Gastrocnemius medialis (tissue), 4 donors: ENCODE data around the gene GAMT. TPM values are rescaled to one million over a fixed set of nuclear protein-coding genes. Genes with fewer than 3 reads are reported as not detected.

ENCODE experiments used
- ATAC-seq, 2 donors: fragments of 150-250 bp; one replicate each; pipeline ENCODE4 v1.9.1; 2016
- DNase-seq, 2 donors: peaks; one replicate each; pipeline ENCODE4 v3.0.0-alpha.2; 2019
- H3K27ac ChIP-seq, 4 donors: fragments of 200-600 bp; sonication (generic); 1 replicate in 1 of 4; 2 replicates in 3 of 4; pipeline ENCODE4 v1.5.1; 2016 to 2018; ENCODE audit warnings: mild to moderate bottlenecking in 2 of 4, moderate library complexity in 1 of 4
- H3K27me3 ChIP-seq, 3 donors: fragments of 200-600 bp; sonication (generic) in 2 of 3; 1 replicate in 1 of 3; 2 replicates in 2 of 3; pipeline versions ENCODE4 v1.5.1 to v1.6.0; 2016 to 2019; ENCODE audit warnings: mild to moderate bottlenecking in 1 of 3, moderate library complexity in 1 of 3
- H3K36me3 ChIP-seq, 2 donors: fragments of 200-600 bp; sonication (generic) in 1 of 2; one replicate each; pipeline ENCODE4 v1.5.1; 2017 to 2018
- H3K4me1 ChIP-seq, 2 donors: fragments of 200-600 bp; sonication (generic) in 1 of 2; one replicate each; pipeline ENCODE4 v1.5.1; 2016 to 2017; ENCODE audit warnings: mild to moderate bottlenecking in 2 of 2
- H3K4me3 ChIP-seq, 4 donors: fragments of 200-600 bp; sonication (generic) in 3 of 4; 1 replicate in 1 of 4; 2 replicates in 3 of 4; pipeline ENCODE4 v1.5.1; 2016 to 2019; ENCODE audit warnings: mild to moderate bottlenecking in 2 of 4
- H3K9me3 ChIP-seq, 3 donors: fragments of 200-600 bp; sonication (generic) in 2 of 3; 1 replicate in 1 of 3; 2 replicates in 2 of 3; pipeline ENCODE4 v1.5.1; 2016 to 2019
- POLR2A ChIP-seq, 2 donors: fragments of 450-650 bp; IDR thresholded peaks; one replicate each; pipeline ENCODE4 v1.6.1; 2017; ENCODE audit warnings: antibody characterized with exemption in 2 of 2, mild to moderate bottlenecking in 2 of 2, moderate library complexity in 2 of 2
- in situ Hi-C, 4 donors: fragments of 200-750 bp; cut with MboI; loops; one replicate each; pipeline versions ENCODE4 v1.15.0 to v1.8.0; 2017; ENCODE audit warnings: low sequenced_read_pairs in 4 of 4
- intact Hi-C: fragments of 100-400 bp; cut with DNase I; formaldehyde crosslinking; loops from one replicate; pipeline ENCODE4 v1.15.1; 2023; ENCODE audit warnings: low total_unique reads
- total RNA-seq, 4 donors: library from RNA; depleted of rRNA; stranded (reverse); fragments of >200 nt; gene quantifications; one replicate each; pipeline versions ENCODE4 v1.1.0 to v1.2.3, GENCODE V29; 2016
- TF ChIP-seq, protein P1 (sequence below), 5 experiments: fragments of 450-650 bp in 3 of 5; fragments of 200-600 bp in 2 of 5; sonication (generic) in 2 of 5; IDR thresholded peaks in 4 of 5; conservative IDR thresholded peaks in 1 of 5; 1 replicate in 4 of 5; 2 replicates in 1 of 5; pipeline ENCODE4 v1.5.1; 2016 to 2019; ENCODE audit warnings: antibody characterized with exemption in 5 of 5, mild to moderate bottlenecking in 3 of 5, moderate library complexity in 3 of 5

GAMT gene
- total RNA-seq, 4 donors from 2014 or later = 269 to 421 (median 373) TPM

DNA sequence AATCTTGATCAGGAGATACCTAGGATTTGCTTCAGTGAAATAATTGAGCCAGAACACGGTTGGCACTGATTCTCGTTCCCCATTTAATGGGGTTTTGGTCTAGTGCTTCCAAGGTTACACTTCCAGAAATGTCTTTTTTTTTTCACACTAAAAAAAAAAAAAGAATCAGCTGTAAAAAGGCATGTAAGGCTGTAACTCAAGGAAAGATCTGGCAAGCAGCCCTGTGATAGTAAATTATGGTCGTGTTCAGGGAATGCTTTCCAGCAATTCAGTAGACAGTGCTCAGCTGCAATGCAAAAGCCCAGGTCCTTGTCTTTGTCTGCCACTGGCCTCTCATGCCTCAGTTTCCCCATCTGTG is 44.9 kb downstream of the GAMT start:
- Histone ChIP-seq H3K9me3 (no peaks in the 10 kb centered on the region), H3K4me3 (peak overlapping the region in 1 of 4 donors; percentile 76), H3K36me3 (peaks cover 0 to 37% of the 10 kb centered on the region in 2 donors), H3K4me1 (peaks cover 18 to 27% of the 10 kb centered on the region in 2 donors), H3K27me3 (no peaks in the 10 kb centered on the region), H3K27ac (peak overlapping the region; percentile 82 to 97 (median 90))
- TF ChIP-seq POLR2A (IDR thresholded peaks at IDR 0.05) = no peak
- TF ChIP-seq, protein P1, sequence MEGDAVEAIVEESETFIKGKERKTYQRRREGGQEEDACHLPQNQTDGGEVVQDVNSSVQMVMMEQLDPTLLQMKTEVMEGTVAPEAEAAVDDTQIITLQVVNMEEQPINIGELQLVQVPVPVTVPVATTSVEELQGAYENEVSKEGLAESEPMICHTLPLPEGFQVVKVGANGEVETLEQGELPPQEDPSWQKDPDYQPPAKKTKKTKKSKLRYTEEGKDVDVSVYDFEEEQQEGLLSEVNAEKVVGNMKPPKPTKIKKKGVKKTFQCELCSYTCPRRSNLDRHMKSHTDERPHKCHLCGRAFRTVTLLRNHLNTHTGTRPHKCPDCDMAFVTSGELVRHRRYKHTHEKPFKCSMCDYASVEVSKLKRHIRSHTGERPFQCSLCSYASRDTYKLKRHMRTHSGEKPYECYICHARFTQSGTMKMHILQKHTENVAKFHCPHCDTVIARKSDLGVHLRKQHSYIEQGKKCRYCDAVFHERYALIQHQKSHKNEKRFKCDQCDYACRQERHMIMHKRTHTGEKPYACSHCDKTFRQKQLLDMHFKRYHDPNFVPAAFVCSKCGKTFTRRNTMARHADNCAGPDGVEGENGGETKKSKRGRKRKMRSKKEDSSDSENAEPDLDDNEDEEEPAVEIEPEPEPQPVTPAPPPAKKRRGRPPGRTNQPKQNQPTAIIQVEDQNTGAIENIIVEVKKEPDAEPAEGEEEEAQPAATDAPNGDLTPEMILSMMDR (IDR thresholded peaks at IDR 0.05 in 4 of 5, conservative IDR thresholded peaks at IDR 0.05 in 1 of 5) = no peak
- DNase-seq (no peak), ATAC-seq (no peak)
- intact Hi-C loops = loop anchor here (1.0 kb wide), 1 partner anchor 77 kb away; no protein-coding TSS in a partner anchor
- in situ Hi-C loops = no loop called here

DNA sequence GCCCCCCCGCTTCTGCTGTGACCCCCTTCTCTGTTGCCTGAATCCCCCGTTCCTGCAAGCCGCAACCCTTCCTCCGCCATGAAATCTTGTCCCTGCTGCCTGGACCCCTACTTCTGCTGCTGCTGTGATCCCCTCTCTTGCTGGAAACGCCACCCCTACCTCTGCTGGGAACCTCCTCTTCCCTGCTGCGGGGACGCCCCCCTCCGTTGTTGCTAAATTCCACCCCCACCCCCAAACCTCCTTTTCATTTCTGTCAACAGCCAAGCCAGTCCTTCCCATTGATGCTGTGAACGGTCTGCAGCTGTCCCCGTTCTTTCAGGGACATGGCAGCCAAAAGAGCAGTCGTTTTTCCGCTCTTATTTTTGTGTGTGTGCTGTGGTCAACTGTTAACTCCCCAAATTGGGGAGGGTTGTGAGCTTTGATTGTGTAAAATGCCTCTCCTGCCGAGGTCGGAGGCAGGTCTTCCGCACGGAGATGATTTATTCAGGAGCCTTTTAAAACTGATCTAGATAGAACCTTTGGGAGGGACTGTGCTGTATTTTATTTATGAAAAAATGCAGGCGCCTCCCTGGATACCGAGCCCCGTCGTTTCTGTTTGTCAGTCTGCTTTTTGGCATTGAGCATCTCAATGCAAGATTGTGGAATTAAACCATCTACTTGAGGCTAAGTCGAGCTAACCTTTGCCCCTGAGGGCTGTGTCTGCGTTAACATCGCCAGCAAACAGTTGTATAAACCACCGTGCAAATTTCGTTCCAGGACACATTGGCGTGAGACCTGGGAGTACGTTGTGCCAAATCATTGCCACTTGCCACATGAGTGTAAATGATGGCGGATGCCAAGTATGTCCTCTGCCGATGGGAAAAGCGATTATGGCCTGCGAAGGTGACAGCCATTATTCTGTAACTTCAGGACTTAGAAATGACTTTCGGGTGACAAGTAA is 45.5 kb downstream of the GAMT start:
- TF ChIP-seq POLR2A (IDR thresholded peaks at IDR 0.05) = no peak
- TF ChIP-seq, protein P1 (IDR thresholded peaks at IDR 0.05 in 4 of 5, conservative IDR thresholded peaks at IDR 0.05 in 1 of 5) = no peak
- H3K36me3 ChIP-seq = peaks cover 0 to 37% of the 10 kb centered on the region in 2 donors
- DNase-seq = no peak
- no peaks in the 10 kb centered on the region for H3K27me3 ChIP-seq
- peak overlapping the region; percentile 65 to 80 (median 74) for H3K4me3 ChIP-seq
- peaks cover 15 to 25% of the 10 kb centered on the region in 2 donors for H3K4me1 ChIP-seq
- in situ Hi-C loops (no loop called here), intact Hi-C loops (loop anchor here (1.0 to 2.0 kb wide), 3 partner anchors 77 to 297 kb away; partner anchors contain the start of genes FAM174C and TCF3)
- H3K9me3 ChIP-seq = no peaks in the 10 kb centered on the region
- no peak for ATAC-seq
- peak overlapping the region; percentile 82 to 97 (median 90) for H3K27ac ChIP-seq

DNA sequence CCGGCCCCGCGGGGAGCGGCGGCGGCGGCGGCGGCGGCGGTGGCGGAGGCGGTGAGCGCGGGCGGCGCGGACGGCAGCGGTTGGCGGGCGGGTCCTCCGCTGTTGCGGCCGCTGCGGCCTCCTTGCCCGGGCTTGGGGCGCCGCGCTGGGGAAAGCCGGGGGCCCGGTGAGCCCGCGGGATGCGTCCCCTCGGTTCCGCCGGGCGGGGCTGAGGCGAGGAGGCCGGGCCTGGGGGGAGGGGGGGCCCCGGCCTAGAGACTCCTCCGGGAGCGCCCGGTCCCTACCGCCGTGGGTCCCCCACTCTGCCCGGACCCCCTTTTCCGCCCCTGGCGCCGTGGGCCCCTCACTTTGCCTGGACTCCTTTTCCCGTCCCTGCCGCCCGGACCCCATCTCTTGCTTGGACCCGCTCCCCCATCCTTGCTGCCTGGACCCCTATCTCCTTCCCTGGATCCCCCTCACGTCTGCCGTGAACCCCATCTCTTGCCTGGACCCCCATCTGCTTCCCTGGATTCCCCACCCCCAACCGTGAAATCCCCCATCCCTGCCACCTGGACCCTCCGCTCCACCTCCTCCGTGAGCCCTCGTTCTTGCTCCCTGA is 46.3 kb downstream of the GAMT start:
- Histone ChIP-seq H3K9me3 (no peaks in the 10 kb centered on the region), H3K4me3 (peak overlapping the region; percentile 65 to 80 (median 74)), H3K36me3 (peaks cover 0 to 32% of the 10 kb centered on the region in 2 donors), H3K27me3 (no peaks in the 10 kb centered on the region), H3K27ac (peak overlapping the region; percentile 82 to 97 (median 90)), H3K4me1 (peaks cover 11 to 21% of the 10 kb centered on the region in 2 donors)
- DNase-seq = no peak
- ATAC-seq = peak; percentile 46 to 47
- in situ Hi-C loops (no loop called here), intact Hi-C loops (loop anchor here (1.0 to 5.0 kb wide), 4 partner anchors 28 to 298 kb away; partner anchors contain the start of genes FAM174C, GAMT, NDUFS7 and TCF3)
- peak; percentile 26 to 65 for TF ChIP-seq POLR2A (IDR thresholded peaks at IDR 0.05)
- TF ChIP-seq, protein P1 (IDR thresholded peaks at IDR 0.05 in 4 of 5, conservative IDR thresholded peaks at IDR 0.05 in 1 of 5) = no peak

DNA sequence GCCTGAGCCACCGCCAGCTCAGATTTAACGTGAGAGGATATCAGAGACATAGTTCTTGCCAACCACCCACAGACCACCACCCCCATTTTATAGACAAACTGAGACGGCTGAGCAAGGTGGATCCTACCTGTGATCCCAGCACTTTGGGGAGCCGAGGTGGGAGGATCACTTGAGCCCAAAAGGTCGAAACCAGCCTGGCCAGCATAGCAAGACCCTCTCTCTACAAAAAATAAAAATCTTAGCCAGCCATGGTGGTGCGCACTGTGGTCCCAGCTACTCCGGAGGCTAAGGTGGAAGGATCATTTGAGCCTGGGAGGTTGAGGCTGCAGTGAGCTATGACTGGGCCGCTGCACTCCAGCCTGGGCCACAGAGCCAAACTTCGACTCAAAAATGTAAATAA is 48.2 kb downstream of the GAMT start:
- DNase-seq (no peak), ATAC-seq (no peak)
- TF ChIP-seq POLR2A (IDR thresholded peaks at IDR 0.05) = no peak
- TF ChIP-seq, protein P1 (IDR thresholded peaks at IDR 0.05 in 4 of 5, conservative IDR thresholded peaks at IDR 0.05 in 1 of 5) = no peak
- Histone ChIP-seq H3K9me3 (no peaks in the 10 kb centered on the region), H3K4me1 (peaks cover 11 to 21% of the 10 kb centered on the region in 2 donors), H3K27ac (no peak overlapping the region), H3K4me3 (no peak overlapping the region), H3K36me3 (peaks cover 0 to 17% of the 10 kb centered on the region in 2 donors), H3K27me3 (no peaks in the 10 kb centered on the region)
- intact Hi-C loops = loop anchor here (5.0 kb wide), 1 partner anchor 49 kb away; the partner anchor contains the start of gene GAMT
- in situ Hi-C loops = no loop called here
